HG02970 (cell line): ENCODE results near the gene EXOC1L.

ENCODE experiments used
- ATAC-seq: cut with Tn5 transposase; IDR thresholded peaks from one replicate; pipeline ENCODE4 v1.9.1; 2021; ENCODE audit warnings: mild to moderate bottlenecking, moderate library complexity, moderate number of reproducible peaks; ENCODE audit not compliant: unreplicated experiment, low FRiP score

The EXOC1L gene

GRCh38 chr4:55879224-55879623 is 59.6 kb downstream of the EXOC1L start:
- no peak for ATAC-seq

- no peak for ATAC-seq
These were observed 61.2 kb downstream of the EXOC1L start for GRCh38 chr4:55880652-55881280.

GRCh38 chr4:55884093-55884850 is 64.7 kb downstream of the EXOC1L start:
- no peak for ATAC-seq

GRCh38 chr4:55884851-55885219 is 65.2 kb downstream of the EXOC1L start:
- no peak for ATAC-seq
